Medulla oblongata (tissue), 1 donor: ENCODE data around the gene DOCK6.

Experiments used
- DNase-seq: peaks from one replicate; pipeline ENCODE4 v3.0.0-alpha.2; 2015; ENCODE audit errors: extremely low spot score

Gene DOCK6

DNA sequence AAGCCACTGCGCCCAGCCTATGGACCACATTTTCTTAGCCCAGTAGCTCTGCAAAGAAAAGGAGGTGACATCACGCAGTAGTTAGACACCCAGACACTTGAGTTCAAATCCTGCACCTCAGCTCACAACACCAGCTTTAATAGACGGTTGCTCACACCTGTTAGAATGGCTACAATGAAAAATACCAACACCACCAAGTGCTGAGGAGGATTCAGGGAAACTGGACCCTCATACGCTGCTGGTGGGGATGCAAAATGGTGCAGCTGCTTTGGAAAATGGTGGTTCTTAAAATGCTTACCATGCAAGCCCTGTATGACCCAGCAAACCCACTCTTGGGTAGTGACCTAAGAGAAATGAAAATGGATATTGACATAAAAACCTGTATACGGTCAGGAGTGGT is 11.7 kb upstream of the DOCK6 start:
- no peak for DNase-seq

DNA sequence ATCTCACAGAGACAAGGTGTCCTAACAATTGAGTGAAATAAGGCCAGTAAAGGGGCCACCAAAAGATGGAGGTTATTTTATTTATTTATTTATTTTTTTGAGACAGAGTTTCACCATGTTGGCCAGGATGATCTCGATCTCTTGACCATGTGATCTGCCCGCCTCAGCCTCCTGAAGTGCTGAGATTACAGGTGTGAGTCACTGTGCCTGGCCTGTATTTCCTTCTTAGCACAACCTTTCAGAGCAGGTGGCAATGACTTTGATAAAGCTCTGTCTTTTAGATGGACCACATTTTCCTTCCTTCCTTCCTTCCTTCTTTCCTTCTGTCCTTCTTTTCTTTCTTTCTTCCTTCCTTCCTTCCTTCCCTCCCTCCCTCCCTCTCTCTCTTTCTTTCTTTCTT is 11.0 kb upstream of the DOCK6 start:
- DNase-seq = no peak

GRCh38 chr19:11269408-11269807 is 7.1 kb upstream of the DOCK6 start:
- no peak for DNase-seq

- peak; percentile 31 for DNase-seq
These were observed 6.5 kb upstream of the DOCK6 start for GRCh38 chr19:11268783-11269267.

DNA sequence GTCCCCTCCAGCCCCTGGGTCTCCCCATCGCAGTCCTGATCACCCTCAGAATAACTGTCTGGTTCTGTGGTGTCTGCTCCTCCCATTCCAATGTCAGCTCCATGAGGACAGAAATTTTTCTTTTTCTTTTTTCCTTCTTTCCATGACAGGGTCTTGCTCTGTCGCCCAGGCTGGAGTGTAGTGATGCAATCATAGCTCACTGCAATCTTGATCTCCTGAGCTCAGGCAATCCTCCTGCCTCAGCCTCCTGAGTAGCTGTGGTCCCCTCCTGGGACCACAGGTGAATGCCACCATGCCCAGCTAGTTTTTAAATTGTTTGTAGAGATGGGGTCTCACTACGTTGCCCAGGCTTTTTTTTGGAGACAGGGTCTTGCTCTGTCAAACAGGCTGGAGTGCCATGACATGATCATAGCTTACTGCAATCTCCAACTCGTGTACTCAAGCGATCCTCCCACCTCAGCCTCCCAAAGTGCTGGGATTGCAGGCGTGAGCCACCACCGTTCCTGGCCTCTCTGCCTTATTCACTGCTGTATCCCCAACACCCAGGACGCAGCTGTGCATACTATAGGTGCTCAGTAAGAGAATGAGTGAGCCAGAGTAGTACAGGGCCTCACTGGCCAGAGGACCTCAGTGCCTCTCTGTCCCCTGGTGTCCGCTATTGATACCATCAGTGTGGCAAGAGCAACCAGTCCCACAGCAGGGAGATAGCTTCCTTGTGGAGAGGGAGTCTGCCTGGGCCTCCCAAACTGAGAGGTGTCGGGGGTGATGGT is 5.2 kb upstream of the DOCK6 start:
- DNase-seq = no peak

DNA sequence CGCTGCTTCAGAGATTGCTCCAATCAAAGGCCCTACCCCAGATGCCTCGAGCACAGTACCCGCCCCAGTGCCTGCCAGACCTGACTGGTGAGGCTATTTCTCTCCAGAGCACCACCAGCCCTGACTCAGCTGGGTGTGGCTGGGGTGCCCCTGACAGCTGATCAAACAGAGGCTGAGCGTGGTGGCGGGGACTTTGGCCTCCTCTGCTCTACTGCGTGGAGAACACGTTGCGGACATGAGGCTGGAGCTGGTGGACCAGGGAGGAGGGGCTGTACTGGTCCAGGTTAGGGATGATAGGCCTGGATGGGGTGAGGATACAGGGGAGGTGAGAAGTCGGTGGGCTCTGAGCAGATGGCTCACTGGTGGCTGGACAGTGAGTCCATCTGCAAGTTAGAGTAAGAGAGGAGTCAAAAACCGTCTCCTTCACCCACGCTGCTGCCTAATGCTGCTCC is 3.5 kb upstream of the DOCK6 start:
- DNase-seq = no peak

DNA sequence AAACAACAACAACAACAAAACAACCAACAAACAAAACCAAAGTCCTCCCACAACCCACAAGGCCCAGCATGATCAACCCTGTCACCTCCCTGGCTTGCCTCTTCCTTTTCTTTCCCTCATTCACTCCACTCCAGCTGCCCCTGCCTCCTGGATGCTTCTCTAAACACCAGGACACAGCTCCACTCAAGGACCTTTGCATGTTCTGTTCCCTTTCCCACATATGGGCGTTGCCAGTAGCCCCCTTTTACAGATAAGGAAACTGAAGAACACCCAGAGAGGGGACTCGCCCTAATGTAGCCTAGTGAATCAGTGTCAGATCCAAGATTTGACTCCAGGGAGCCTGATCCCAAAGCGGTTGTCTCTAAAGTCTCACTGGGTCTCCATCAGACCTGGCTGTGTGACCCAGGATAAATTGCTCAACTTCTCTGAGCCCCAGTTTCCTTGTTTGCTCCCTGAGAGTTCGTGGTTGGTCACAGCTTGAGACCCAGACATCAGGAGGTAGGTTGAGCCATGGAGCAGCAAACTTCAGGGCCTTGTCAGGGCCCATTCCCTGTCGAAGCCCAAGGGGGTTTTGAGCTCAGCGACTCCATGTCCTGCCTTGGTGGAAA is 3.0 kb upstream of the DOCK6 start:
- DNase-seq = no peak

DNA sequence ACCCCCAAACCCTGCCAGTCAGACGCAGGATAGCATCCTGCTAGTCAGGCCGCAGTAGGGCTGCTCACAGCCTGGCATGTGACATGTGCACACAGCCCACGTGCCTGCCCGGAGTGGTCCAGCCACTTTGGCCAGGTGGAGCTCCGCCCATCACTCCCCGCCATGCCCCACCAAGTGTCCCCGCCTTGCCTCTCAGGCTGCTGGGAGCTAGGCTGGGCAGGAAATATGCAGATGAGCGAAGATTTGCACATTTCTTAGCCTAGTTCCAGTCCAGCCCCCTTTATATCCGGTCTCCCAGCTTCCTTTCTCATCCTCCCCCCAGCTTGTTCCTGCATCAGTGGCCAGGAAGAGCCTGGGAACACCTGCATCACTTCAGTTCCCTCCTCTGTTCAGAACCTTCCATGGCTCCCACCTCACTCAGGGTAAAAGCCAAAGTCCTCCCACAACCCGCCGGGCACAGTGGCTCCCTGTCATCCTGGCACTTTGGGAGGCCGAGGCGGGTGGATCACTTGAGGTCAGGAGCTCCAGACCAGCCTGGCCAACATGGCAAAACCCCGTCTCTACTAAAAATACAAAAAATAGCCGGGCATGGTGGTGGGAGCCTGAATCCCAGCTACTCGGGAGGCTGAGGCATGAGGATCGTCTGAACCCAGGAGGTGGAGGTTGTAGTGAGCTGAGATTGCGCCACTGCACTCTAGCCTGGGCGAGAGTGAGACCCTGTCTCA is 2.3 kb upstream of the DOCK6 start:
- no peak for DNase-seq

DNA sequence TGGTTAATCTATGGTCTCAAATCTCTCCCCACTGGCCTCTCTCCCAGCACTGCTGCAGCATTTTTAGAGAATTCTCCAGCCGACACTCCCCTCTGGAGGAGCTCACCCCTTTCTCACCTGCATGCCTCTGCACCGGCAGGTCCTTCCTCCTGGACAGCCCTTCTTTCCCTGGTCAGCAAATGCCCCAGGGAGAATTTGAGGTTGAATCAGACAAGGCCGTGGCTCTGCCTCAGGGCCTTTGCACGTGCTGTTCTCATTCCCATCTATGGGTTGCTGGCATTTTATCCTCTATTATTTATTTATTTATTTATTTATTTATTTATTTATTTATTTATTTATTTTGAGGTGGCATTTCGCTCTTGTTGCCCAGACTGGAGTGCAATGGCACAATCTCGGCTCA is 1.4 kb upstream of the DOCK6 start:
- DNase-seq = no peak

DNA sequence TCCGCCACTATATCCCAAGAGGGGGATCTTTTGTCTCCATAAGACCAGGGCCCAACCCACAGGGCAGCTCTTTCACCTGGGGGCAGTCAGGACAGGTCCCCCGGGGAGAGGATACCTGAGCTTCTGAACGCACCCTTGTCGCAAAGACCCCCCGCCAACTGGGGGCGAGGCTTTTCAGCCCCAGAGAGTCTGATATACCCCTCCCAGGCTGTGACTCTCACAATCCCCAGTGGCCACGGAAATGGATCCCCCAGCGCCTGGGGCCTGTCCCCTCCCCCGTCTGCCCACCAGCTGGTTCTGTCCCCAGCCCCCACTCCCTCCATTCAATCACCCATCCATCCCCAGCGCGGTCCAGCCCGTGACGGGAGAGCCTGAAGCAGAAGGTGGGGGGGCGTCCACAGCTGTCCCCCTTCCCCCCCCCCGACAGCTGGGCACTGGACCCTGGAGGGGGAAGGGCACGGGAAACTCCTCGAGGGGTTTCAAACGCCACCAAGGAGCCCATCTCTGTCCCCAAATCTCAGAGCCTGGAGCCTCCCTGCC is 823 bp downstream of the DOCK6 start:
- no peak for DNase-seq

GRCh38 chr19:11260996-11261395 is 1.3 kb downstream of the DOCK6 start:
- no peak for DNase-seq

- DNase-seq = no peak
These were observed 4.4 kb downstream of the DOCK6 start for GRCh38 chr19:11257846-11258380.

GRCh38 chr19:11256189-11256588 is 6.1 kb downstream of the DOCK6 start:
- no peak for DNase-seq

- no peak for DNase-seq
These were observed 7.7 kb downstream of the DOCK6 start for GRCh38 chr19:11254666-11255065.

- DNase-seq = no peak
These were observed 9.5 kb downstream of the DOCK6 start for GRCh38 chr19:11252665-11253355.

DNA sequence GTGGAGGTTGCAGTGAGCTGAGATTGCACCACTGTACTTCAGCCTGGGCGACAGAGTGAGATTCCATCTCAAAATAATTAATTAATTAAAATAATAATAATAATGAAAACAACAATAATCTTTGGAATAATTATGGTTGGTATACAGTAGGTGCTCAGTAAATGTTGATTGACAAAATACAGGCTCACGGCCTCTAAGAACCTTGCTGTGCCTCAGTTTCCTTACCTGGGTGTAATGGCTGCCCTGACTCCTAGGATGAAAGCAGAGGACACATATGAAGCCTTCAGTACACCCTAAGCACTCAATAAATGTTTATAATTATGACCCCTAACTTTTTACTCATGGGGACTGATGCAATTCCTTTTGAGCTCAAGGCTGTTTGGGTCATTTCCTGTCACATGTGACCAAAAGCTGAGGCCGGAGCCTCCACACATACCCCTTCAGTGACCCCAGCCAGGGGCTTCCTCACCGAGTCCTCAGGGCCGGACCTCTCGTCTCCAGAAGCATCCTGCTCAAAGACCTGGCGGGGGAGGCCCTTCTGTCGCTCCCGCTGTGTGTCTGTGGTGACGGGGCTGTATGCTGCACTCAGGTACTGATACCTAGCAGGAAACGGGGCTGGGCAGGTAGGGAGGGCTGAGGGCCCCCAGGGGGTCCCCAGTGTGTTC is 10.5 kb downstream of the DOCK6 start:
- DNase-seq = no peak

DNA sequence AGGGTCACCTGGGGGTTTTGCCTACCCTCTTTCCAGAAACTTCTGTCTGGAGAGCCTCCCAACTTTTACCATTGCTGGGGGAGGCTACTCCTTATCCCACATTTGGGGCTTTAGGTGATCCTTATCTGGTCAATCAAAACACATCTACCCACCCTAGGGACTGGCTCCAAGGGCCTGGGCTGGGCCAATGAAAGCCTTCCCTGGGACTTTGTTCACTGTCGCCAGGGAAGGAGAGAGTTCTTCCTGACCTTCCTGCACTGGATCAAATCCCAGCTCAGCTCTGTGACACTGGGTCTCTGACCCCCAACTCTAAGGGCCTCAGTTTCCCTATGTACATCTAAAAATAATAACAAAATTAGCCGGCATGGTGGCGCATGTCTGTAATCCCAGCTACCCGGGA is 11.1 kb downstream of the DOCK6 start:
- DNase-seq = no peak

GRCh38 chr19:11248852-11249251 is 13.5 kb downstream of the DOCK6 start:
- DNase-seq = no peak

- DNase-seq = no peak
These were observed 14.4 kb downstream of the DOCK6 start for GRCh38 chr19:11247934-11248333.

DNA sequence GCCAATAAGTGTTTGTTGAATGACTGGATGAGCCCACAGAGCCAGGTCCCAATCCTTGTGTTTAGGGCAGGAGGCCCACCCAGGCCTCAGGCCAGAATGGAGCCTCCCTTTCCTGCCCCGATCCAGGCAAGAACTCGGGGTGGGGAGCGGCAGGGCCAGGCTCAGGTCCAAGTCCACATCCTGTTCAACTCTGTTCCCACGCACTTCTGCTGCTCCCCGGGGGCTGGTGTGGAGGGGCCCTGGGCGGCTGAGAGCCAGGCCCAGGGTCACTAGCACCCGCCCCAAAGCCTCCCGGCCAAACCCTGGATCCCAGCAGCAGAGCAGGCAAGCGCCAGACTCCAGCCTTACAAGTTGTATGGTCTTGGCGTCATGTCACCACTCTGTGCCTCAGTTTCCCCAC is 14.9 kb downstream of the DOCK6 start:
- DNase-seq = no peak

GRCh38 chr19:11246941-11247340 is 15.4 kb downstream of the DOCK6 start:
- DNase-seq = no peak
